Stimulated activated CD8-positive, alpha-beta memory T cell treated with anti-CD3 and anti-CD28 coated beads, Interleukin-15, amount 100 ng/mL, for 48 hours (primary cell): ENCODE data around the gene KDM7A.
"Not testable (repeated sequence)": the region's sequence is repeated elsewhere in the genome, so short reads cannot be mapped to it uniquely, and the experiment has no call there.

Source experiments
- DNase-seq, 2 donors: peaks; one replicate each; pipeline ENCODE4 v3.0.0-alpha.2; 2020; ENCODE audit warnings: low read depth in 2 of 2

KDM7A gene

GRCh38 chr7:140200061-140200989, 23.5 kb upstream of the KDM7A start:
- no peak for DNase-seq

- no peak for DNase-seq
Measured at GRCh38 chr7:140197938-140198337, 21.2 kb upstream of the KDM7A start.

- no peak for DNase-seq
Measured at GRCh38 chr7:140197218-140197890, 20.6 kb upstream of the KDM7A start.

GRCh38 chr7:140196361-140197217, 19.8 kb upstream of the KDM7A start:
- no peak for DNase-seq

- no peak for DNase-seq
Measured at GRCh38 chr7:140195859-140196258, 19.1 kb upstream of the KDM7A start.

- no peak for DNase-seq
Measured at GRCh38 chr7:140192620-140193019, 15.8 kb upstream of the KDM7A start.

GRCh38 chr7:140192176-140192575, 15.4 kb upstream of the KDM7A start:
- no peak for DNase-seq

GRCh38 chr7:140190588-140190987, 13.8 kb upstream of the KDM7A start:
- no peak for DNase-seq

GRCh38 chr7:140189917-140190316, 13.1 kb upstream of the KDM7A start:
- DNase-seq: no peak

GRCh38 chr7:140182917-140183316, 6.1 kb upstream of the KDM7A start:
- no peak for DNase-seq

- no peak for DNase-seq
Measured at GRCh38 chr7:140179339-140179738, 2.6 kb upstream of the KDM7A start.

GRCh38 chr7:140176122-140176701, 571 bp downstream of the KDM7A start:
- no peak for DNase-seq

- peak; percentile 80 to 81 for DNase-seq
Measured at GRCh38 chr7:140175221-140176121, 1.3 kb downstream of the KDM7A start.

GRCh38 chr7:140174217-140174616, 2.6 kb downstream of the KDM7A start:
- DNase-seq: no peak

- DNase-seq: no peak
Measured at GRCh38 chr7:140170375-140170774, 6.4 kb downstream of the KDM7A start.

GRCh38 chr7:140168816-140169215, 8.0 kb downstream of the KDM7A start:
- no peak for DNase-seq

- no peak for DNase-seq
Measured at GRCh38 chr7:140165422-140165821, 11.4 kb downstream of the KDM7A start.

GRCh38 chr7:140162081-140162480, 14.7 kb downstream of the KDM7A start:
- not testable (repeated sequence) for DNase-seq

- no peak for DNase-seq
Measured at GRCh38 chr7:140161047-140161446, 15.7 kb downstream of the KDM7A start.

GRCh38 chr7:140160308-140160707, 16.5 kb downstream of the KDM7A start:
- no peak for DNase-seq

- DNase-seq: no peak
Measured at GRCh38 chr7:140159497-140159896, 17.3 kb downstream of the KDM7A start.
